Germinal center (tissue), 1 donor: ENCODE data around the gene KCNH4.
"Not testable (repeated sequence)": the region's sequence is repeated elsewhere in the genome, so short reads cannot be mapped to it uniquely, and the experiment has no call there.

Source experiments
- DNase-seq: peaks from one replicate; pipeline ENCODE4 v3.0.0; 2012; ENCODE audit warnings: mixed read lengths, low spot score

The KCNH4 gene

GRCh38 chr17:42178817-42179216, 2.1 kb downstream of the KCNH4 start:
- DNase-seq = peak; percentile 32

DNA sequence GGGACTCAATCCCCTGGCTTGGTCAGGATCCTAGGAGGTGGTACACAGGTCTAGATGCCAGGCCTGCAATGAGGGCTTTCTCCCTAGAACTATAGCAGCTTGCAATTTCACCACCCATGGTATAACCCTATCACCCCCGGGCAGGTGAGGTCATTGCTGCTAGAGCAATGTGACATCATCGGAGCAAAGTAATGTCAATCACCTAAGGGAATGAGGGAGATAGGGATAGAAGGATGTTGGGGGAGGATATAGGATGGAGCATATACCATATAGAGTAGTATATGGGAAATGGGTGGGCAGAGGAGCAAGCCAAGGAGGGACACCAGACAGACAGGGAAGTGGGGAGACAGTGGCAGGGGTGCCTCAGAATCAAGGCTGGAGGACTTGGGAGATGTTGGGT, 3.3 kb downstream of the KCNH4 start:
- no peak for DNase-seq

- no peak for DNase-seq
Measured at GRCh38 chr17:42174126-42174783, 6.7 kb downstream of the KCNH4 start.

DNA sequence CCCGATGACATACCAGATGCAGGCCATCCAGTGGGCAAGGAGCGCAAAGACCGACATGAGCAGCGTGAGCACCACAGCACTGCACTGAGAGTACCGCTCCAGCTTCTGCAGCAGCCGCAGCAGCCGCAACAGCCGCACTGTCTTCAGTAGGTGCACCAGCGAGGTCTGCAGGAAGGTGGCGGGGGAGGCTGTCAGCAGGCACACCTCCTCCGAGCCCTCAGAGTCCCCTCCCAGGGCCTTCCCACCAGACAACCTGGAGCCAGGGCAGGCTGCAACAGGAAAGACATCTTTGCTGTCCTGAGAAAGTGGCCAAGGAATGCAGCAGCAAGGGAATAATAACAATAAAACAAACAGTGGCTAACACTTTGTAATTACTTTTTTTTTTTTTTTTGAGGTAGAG, 9.1 kb downstream of the KCNH4 start:
- DNase-seq = no peak

DNA sequence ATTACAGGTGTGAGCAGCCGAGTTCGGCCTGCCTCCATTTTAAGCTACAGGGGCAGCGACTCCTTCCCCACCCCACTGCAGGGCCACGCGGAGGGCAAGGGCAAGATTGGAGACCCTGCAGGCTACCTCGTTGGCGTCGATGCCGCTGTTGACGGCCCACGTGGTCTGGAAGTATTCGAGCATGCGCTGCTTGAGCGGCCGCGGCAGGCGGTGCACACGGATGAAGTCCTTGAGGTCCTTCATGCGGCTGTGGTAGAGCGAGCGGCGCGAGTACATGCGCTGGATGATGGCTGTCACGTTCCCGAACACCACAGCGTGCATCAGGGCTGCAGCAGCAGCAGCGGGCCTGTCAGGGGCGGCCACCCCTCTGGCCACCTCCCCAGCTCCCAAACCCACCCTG, 11.6 kb downstream of the KCNH4 start:
- no peak for DNase-seq

DNA sequence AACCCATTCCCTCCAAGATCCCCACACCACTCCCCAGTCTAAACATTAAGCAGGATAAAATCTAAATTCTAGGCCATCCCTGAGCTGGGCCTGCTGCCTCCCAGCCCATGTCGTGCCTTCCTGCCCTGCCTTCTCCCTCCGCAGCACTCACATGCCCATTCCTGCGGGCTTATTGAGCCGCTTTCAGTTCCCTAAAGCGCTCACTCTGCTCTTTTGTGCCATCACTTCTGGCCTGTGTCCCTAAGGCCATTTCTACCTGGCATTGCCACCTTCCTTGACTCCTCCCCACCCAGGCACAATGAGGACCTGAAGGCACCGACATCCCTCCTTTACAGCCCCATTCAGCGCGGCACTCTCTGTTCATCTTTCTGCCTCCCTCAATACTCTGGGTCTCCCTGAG, 13.1 kb downstream of the KCNH4 start:
- no peak for DNase-seq

- no peak for DNase-seq
Measured at GRCh38 chr17:42166196-42166763, 14.7 kb downstream of the KCNH4 start.

GRCh38 chr17:42165751-42166150, 15.2 kb downstream of the KCNH4 start:
- DNase-seq = no peak

- no peak for DNase-seq
Measured at GRCh38 chr17:42163696-42164407, 17.1 kb downstream of the KCNH4 start.

GRCh38 chr17:42163113-42163512, 17.8 kb downstream of the KCNH4 start:
- no peak for DNase-seq

DNA sequence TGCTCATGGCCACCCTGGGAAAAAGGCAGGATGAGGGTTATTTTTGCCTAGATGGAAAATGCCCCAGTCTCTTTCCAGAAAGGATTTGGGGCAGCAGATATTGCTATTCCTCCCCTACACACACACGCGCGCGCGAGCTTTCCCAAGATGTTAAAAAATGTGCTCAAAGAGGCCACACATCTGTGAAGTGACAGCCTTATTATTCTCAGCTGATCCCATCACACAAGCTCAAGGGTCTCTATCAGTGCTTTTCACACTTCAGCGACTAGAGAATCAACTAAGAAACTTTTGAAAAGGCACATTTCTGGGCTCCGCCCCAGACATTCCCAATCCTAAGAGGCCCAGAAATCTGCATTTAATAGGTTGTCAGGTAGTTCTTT, 20.4 kb downstream of the KCNH4 start:
- DNase-seq = no peak

GRCh38 chr17:42159796-42160530, 21.0 kb downstream of the KCNH4 start:
- no peak for DNase-seq

DNA sequence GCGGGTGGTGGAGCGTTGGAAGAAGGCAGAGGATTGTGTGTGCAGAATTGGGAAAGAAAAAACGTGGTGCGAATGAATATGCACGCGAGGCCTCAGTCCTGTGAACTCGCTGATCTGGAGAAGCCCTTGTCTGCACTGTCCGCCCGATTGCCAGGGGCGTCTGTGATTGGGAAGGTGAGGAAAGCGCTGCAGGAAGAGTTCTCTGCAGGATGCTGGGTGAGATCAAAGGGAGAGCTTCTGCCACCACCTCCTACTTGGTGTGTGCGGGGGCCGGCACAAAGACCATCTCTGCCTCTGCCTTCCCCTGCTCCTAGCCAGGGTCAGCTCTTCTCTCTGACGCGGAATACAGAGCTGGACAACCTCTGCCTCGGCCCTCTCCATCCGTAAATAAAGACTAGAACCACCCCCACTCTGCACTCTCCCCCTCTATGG, 25.3 kb downstream of the KCNH4 start:
- DNase-seq = no peak

- no peak for DNase-seq
Measured at GRCh38 chr17:42153919-42154742, 26.8 kb downstream of the KCNH4 start.

DNA sequence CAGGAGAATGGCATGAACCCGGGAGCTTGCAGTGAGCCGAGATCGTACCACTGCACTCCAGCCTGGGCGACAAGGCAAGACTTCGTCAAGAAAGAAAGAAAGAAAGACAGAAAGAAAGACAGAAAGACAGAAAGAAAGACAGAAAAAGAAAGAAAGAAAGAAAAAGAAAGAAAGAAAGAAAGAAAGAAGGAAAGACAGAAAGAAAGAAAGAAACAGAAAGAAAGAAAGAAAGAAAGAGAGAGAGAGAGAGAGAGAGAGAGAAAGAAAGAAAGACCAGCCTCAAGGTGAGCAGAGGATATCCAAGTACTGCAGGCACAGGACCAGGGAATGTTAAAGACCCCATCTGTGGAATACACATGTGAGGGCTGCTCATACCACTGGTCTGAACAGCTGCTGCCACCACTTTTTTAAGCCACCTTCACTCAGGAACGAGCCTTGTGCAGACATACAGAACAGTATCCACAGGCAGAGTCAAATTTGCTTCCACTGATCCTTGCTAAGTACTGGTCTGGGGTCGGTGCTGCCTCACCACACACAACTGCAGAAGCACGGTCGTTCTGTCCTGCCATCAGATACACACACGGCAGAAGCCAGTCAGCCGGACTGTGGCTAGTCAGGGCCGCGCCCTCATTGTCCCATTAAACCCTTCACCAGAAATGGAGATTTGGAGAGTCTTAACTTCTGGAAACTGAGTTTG, 33.9 kb downstream of the KCNH4 start:
- DNase-seq = no peak

GRCh38 chr17:42143138-42143537, 37.8 kb downstream of the KCNH4 start:
- not testable (repeated sequence) for DNase-seq

GRCh38 chr17:42142371-42142896, 38.5 kb downstream of the KCNH4 start:
- no peak for DNase-seq

GRCh38 chr17:42141382-42141781, 39.6 kb downstream of the KCNH4 start:
- DNase-seq = no peak

DNA sequence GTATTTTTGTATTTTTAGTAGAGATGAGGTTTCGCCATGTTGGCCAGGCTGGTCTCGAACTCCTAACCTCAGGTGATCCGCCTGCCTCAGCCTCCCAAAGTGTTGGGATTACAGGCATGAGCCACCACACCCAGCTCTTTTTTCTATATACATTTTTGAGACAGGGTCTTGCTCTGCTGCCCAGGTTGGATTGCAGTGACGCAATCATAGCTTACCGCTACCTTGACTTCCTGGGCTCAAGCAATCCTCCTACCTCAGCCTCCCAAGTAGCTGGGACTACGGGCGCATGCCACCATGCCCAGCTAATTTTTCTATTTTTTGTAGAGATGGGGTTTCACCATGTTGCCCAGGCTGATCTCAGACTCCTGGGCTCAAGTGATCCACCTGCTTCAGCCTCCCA, 40.3 kb downstream of the KCNH4 start:
- not testable (repeated sequence) for DNase-seq

DNA sequence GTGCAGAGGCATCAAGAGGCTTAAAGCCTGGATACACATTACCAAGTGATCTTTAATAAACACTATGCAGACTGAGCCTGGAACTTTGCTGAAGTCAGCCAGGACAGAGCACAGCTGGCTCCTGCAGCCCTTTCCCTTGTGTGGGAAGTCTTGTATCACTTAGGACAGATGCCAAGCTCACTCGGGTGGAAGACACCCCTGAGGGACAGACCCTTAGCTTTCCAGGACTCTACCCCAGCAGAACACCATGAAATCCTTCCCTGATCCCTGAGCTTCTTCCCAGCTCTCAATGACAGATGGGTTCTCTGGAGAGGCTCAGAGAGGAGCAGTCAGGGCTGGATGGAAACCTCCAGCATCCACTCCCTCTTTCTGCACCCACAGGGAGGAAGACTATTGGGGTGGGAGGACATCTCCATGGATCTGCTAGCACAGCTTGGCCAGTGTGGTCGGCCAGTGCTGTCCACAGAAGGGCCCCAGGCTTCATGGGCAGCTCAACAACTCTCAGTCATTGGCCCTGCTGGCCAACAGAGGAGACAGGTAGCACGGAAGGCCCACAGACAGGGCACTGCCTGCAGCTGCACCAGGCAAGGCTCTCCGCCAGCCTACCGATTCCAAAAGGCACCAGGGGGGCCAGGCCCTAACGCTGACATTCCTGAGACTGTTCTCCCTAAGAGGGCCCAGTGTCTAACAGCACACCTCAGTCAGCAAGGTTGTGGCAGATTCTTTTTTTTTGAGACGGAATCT, 42.0 kb downstream of the KCNH4 start:
- no peak for DNase-seq
